ENCODE measurements around the gene COL24A1. TPM values are rescaled to one million over a fixed set of nuclear protein-coding genes. Genes with fewer than 3 reads are reported as not detected.

Gene COL24A1
- total RNA-seq, 1 experiment from 2014 or later: 0.35 TPM

DNA sequence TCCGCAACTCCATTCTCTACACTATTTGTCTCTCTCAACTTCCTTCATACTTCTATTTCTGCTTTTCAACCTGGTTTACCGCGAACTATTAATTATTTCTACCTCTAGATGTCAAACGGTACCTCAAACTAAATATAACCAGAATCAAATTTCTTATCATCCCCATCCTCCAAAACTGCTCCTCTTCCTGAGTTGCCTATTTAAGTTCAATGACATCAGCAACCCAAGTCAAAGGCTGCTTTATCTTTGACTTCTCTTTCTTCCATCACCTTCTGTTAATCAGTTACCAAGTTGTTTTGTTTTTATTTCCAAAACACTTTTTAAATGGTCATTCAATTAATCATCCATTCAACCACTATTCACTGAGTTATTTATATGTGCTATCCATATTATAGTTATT lies 171.9 kb downstream of the COL24A1 start:
- Histone ChIP-seq H3K23ac (ENCODE audit: insufficient read length, low read depth, low read length) (no peak overlapping the region), H2BK120ac (ENCODE audit: low read depth, low read length, poor library complexity, severe bottlenecking) (no peak overlapping the region), H2AFZ (ENCODE audit: low read length) (no peak overlapping the region), H2BK15ac (ENCODE audit: low read depth, low read length) (no peak overlapping the region), H3K79me2 (ENCODE audit: insufficient read depth, low read length) (no peaks in the 10 kb centered on the region), H3K18ac (ENCODE audit: insufficient read length, low read depth, low read length) (no peak overlapping the region), H3K4me2 (ENCODE audit: insufficient read depth, insufficient read length, low read length) (no peak overlapping the region), H2BK12ac (ENCODE audit: insufficient read length, low read depth, low read length) (no peak overlapping the region), H3K4me1 (ENCODE audit: insufficient read depth, low read length) (no peaks in the 10 kb centered on the region), H3T11ph (ENCODE audit: low read length) (no peak overlapping the region), H3K14ac (ENCODE audit: insufficient read depth, low read length) (no peak overlapping the region), H4K20me1 (ENCODE audit: control insufficient read depth, insufficient read depth, insufficient read length) (no peaks in the 10 kb centered on the region), H3K27me3 (ENCODE audit: insufficient read depth, low read length) (no peaks in the 10 kb centered on the region), H4K8ac (replicated peaks; ENCODE audit: insufficient read length, low read depth, low read length) (no peak overlapping the region), H3K79me1 (ENCODE audit: insufficient read depth, low read depth, low read length, poor library complexity, severe bottlenecking) (no peaks in the 10 kb centered on the region), H2BK5ac (ENCODE audit: insufficient read length, low read length) (no peak overlapping the region), H2BK20ac (ENCODE audit: low read depth, low read length, poor library complexity, severe bottlenecking) (no peak overlapping the region), H3K23me2 (ENCODE audit: insufficient read length, low read depth, low read length, poor library complexity, severe bottlenecking) (no peaks in the 10 kb centered on the region), H3K56ac (ENCODE audit: insufficient read length, low read depth, low read length) (no peak overlapping the region), H3K4ac (ENCODE audit: low read depth, low read length) (no peak overlapping the region), H3K9me3 (ENCODE audit: control insufficient read depth, low read depth, low read length) (no peaks in the 10 kb centered on the region), H4K5ac (ENCODE audit: insufficient read length, low read depth, low read length) (no peak overlapping the region), H3K27ac (ENCODE audit: insufficient read length, low read depth, low read length) (no peak overlapping the region), H2AK5ac (ENCODE audit: insufficient read length, low read length) (no peak overlapping the region), H4K91ac (ENCODE audit: insufficient read length, low read depth, low read length) (no peak overlapping the region), H3K9ac (ENCODE audit: extremely low read depth, insufficient read length, low read length) (no peak overlapping the region)
- Mint-ChIP-seq H3K4me1 (no peaks in the 10 kb centered on the region), H3K27ac (no peak overlapping the region), H3K27me3 (ENCODE audit: low read depth) (peaks cover 5% of the 10 kb centered on the region; the same call in 1 of the 2 replicates), H3K4me3 (no peak overlapping the region), H3K36me3 (ENCODE audit: insufficient read depth in 1 of 3, low read depth in 3 of 3) (no peaks in the 10 kb centered on the region), H3K9me3 (no peaks in the 10 kb centered on the region)
- DNase-seq: no peak
- WGBS (ENCODE audit: extremely low coverage, insufficient read length, low lambda C conversion rate): 100% methylated on average over 1 of the region's 4 CpGs
- TF ChIP-seq, protein P1, sequence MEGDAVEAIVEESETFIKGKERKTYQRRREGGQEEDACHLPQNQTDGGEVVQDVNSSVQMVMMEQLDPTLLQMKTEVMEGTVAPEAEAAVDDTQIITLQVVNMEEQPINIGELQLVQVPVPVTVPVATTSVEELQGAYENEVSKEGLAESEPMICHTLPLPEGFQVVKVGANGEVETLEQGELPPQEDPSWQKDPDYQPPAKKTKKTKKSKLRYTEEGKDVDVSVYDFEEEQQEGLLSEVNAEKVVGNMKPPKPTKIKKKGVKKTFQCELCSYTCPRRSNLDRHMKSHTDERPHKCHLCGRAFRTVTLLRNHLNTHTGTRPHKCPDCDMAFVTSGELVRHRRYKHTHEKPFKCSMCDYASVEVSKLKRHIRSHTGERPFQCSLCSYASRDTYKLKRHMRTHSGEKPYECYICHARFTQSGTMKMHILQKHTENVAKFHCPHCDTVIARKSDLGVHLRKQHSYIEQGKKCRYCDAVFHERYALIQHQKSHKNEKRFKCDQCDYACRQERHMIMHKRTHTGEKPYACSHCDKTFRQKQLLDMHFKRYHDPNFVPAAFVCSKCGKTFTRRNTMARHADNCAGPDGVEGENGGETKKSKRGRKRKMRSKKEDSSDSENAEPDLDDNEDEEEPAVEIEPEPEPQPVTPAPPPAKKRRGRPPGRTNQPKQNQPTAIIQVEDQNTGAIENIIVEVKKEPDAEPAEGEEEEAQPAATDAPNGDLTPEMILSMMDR (conservative IDR thresholded peaks at IDR 0.05): no peak
